GM21367 (cell line): Measurements from ENCODE around the gene C1orf56.

ENCODE experiments used
- ATAC-seq: cut with Tn5 transposase; IDR thresholded peaks from one replicate; pipeline ENCODE4 v1.9.1; 2021; ENCODE audit not compliant: unreplicated experiment

Gene C1orf56

GRCh38 chr1:151047591-151047924 lies at the start of gene C1orf56:
Gene C1orf56 (plus strand): TSS chr1:151047751. CDS start chr1:151047848, 97 bp downstream.
- ATAC-seq: no peak

- ATAC-seq: no peak
Measured at GRCh38 chr1:150997949-150998348, 49.6 kb upstream of the C1orf56 start.

GRCh38 chr1:150999051-150999674 lies 48.4 kb upstream of the C1orf56 start:
- ATAC-seq: no peak

GRCh38 chr1:150999926-151000325 lies 47.6 kb upstream of the C1orf56 start:
- no peak for ATAC-seq

- ATAC-seq: no peak
Measured at GRCh38 chr1:151000408-151000807, 47.1 kb upstream of the C1orf56 start.

- no peak for ATAC-seq
Measured at GRCh38 chr1:151001602-151002001, 45.9 kb upstream of the C1orf56 start.

GRCh38 chr1:151002051-151002450 lies 45.5 kb upstream of the C1orf56 start:
- ATAC-seq: no peak

GRCh38 chr1:151002611-151003010 lies 44.9 kb upstream of the C1orf56 start:
- ATAC-seq: no peak

GRCh38 chr1:151003180-151003579 lies 44.4 kb upstream of the C1orf56 start:
- no peak for ATAC-seq

- ATAC-seq: no peak
Measured at GRCh38 chr1:151005729-151006319, 41.7 kb upstream of the C1orf56 start.

- ATAC-seq: peak; percentile 43
Measured at GRCh38 chr1:151006327-151007052, 41.1 kb upstream of the C1orf56 start, which contains the start of gene MINDY1. Gene MINDY1 (minus strand): TSS chr1:151006902. CDS start chr1:151002617, 4,285 bp downstream.

- peak; percentile 3 for ATAC-seq
Measured at GRCh38 chr1:151007853-151008243, 39.7 kb upstream of the C1orf56 start.

GRCh38 chr1:151008244-151009205 lies 39.0 kb upstream of the C1orf56 start, which contains the start of gene PRUNE1:
Gene PRUNE1 (plus strand): TSS chr1:151008449. CDS start chr1:151008633, 184 bp downstream.
- peak; percentile 55 for ATAC-seq

- no peak for ATAC-seq
Measured at GRCh38 chr1:151009206-151009587, 38.4 kb upstream of the C1orf56 start.

- no peak for ATAC-seq
Measured at GRCh38 chr1:151009674-151010345, 37.7 kb upstream of the C1orf56 start.

- no peak for ATAC-seq
Measured at GRCh38 chr1:151010346-151010726, 37.2 kb upstream of the C1orf56 start.

GRCh38 chr1:151011154-151011850 lies 36.2 kb upstream of the C1orf56 start:
- no peak for ATAC-seq

GRCh38 chr1:151012684-151013471 lies 34.7 kb upstream of the C1orf56 start:
- ATAC-seq: no peak

- ATAC-seq: no peak
Measured at GRCh38 chr1:151013518-151013917, 34.0 kb upstream of the C1orf56 start.
